ENCODE results near the gene PCDH1. TPM values are rescaled to one million over a fixed set of nuclear protein-coding genes. Genes with fewer than 3 reads are reported as not detected.
"Not testable (repeated sequence)": the region's sequence is repeated elsewhere in the genome, so short reads cannot be mapped to it uniquely, and the experiment has no call there.

PCDH1 gene
- total RNA-seq, 1 donor from 2014 or later: 42.4 TPM

DNA sequence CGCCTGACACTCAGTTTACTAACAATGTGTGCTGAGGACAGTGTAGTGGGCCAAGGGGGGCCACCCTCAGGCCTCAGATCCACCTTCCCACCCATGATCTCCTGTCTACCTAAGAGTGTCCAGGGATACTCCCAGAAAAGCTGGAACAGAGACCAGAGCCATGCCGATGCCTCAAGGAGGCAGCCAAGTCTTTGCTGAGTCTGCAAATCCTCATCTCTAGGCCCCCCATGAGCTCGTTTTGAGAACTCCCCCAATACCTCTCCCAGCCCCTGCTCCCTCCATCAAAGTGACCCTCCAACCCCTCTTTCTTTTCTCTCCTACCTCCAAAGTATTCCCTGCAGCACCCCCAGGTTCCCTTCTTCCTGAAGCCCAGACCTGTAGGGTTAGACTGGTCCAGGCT, 53.5 kb downstream of the PCDH1 start:
- Histone ChIP-seq H3K4me3 (ENCODE audit: low read depth, low read length) (no peak overlapping the region), H3K36me3 (ENCODE audit: control insufficient read depth, insufficient read depth, low read length) (no peaks in the 10 kb centered on the region), H3K27me3 (ENCODE audit: control insufficient read depth, insufficient read depth, low read length) (peaks cover 16% of the 10 kb centered on the region)
- DNase-seq (ENCODE audit: low read depth): no peak
- no peak for TF ChIP-seq CTCF (IDR thresholded peaks at IDR 0.05; ENCODE audit: insufficient read depth, low read length, poor library complexity, severe bottlenecking)

GRCh38 chr5:141823056-141823455, 55.2 kb downstream of the PCDH1 start:
- peaks cover 16% of the 10 kb centered on the region for H3K27me3 ChIP-seq (ENCODE audit: control insufficient read depth, insufficient read depth, low read length)
- TF ChIP-seq CTCF (IDR thresholded peaks at IDR 0.05; ENCODE audit: insufficient read depth, low read length, poor library complexity, severe bottlenecking): no peak
- H3K36me3 ChIP-seq (ENCODE audit: control insufficient read depth, insufficient read depth, low read length): no peaks in the 10 kb centered on the region
- DNase-seq (ENCODE audit: low read depth): no peak
- H3K4me3 ChIP-seq (ENCODE audit: low read depth, low read length): no peak overlapping the region

DNA sequence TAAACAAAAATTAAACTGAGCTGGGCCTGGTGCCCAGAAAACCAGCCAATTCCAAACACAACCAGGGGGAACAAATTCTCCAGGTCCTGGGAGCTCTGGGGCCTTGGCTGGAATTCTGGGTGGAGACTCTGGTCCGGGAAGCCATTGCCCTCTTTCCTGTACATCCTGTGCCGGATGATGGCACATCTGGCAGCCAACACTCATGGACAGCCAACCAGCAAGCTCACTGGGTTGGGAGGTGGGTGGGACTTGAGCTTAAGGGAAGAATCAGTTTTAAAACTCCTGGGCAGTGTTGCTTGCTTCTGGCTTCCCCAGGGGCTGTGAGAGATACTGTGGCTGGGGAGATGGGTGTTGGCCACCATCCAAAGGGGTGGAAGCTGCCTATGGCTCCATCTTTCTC, 56.1 kb downstream of the PCDH1 start:
- no peak for DNase-seq (ENCODE audit: low read depth)
- Histone ChIP-seq H3K4me3 (ENCODE audit: low read depth, low read length) (no peak overlapping the region), H3K27me3 (ENCODE audit: control insufficient read depth, insufficient read depth, low read length) (peaks cover 16% of the 10 kb centered on the region), H3K36me3 (ENCODE audit: control insufficient read depth, insufficient read depth, low read length) (no peaks in the 10 kb centered on the region)
- no peak for TF ChIP-seq CTCF (IDR thresholded peaks at IDR 0.05; ENCODE audit: insufficient read depth, low read length, poor library complexity, severe bottlenecking)

- TF ChIP-seq CTCF (IDR thresholded peaks at IDR 0.05; ENCODE audit: insufficient read depth, low read length, poor library complexity, severe bottlenecking): no peak
- peak; percentile 42 for DNase-seq (ENCODE audit: low read depth)
- Histone ChIP-seq H3K36me3 (ENCODE audit: control insufficient read depth, insufficient read depth, low read length) (no peaks in the 10 kb centered on the region), H3K4me3 (ENCODE audit: low read depth, low read length) (no peak overlapping the region), H3K27me3 (ENCODE audit: control insufficient read depth, insufficient read depth, low read length) (peaks cover 16% of the 10 kb centered on the region)
Observed at GRCh38 chr5:141821430-141821925, 56.7 kb downstream of the PCDH1 start.

DNA sequence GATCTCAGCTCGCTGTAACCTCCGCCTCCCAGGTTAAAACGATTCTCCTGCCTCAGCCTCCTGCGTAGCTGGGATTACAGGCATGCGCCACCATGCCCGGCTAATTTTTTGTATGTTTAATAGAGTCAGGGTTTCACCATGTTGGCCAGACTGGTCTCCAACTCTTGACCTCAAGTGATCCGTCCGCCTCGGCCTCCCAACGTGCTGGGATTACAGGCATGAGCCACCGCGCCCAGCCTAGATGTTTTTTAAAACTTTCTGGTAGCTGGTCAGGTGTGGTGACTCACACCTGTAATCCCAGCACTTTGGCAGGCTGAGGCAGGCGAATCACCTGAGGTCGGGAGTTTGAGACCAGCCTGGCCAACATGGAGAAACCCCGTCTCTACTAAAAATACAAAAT, 57.5 kb downstream of the PCDH1 start:
- peaks cover 12% of the 10 kb centered on the region for H3K27me3 ChIP-seq (ENCODE audit: control insufficient read depth, insufficient read depth, low read length)
- H3K36me3 ChIP-seq (ENCODE audit: control insufficient read depth, insufficient read depth, low read length); H3K4me3 ChIP-seq (ENCODE audit: low read depth, low read length); DNase-seq (ENCODE audit: low read depth): not testable (repeated sequence)

DNA sequence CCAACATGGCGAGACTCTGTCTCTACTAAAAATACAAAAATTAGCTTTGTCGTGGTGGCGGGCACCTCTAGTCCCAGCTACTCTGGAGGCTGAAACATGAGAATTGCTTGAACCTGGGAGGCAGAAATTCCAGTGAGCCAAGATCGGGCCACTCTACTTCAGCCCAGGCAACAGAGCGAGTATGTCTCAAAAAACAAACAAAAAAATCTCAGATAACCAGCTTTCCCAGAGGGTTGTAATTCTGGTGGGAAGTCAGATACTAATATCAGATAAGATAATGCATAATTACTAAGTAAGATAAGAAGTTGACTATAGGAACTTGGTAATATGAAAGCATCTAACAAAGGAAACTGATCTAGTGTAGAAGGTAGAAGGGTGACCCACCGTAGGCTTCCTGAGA, 60.6 kb downstream of the PCDH1 start:
- TF ChIP-seq CTCF (IDR thresholded peaks at IDR 0.05; ENCODE audit: insufficient read depth, low read length, poor library complexity, severe bottlenecking): no peak
- DNase-seq (ENCODE audit: low read depth): no peak
- peaks cover 9% of the 10 kb centered on the region for H3K27me3 ChIP-seq (ENCODE audit: control insufficient read depth, insufficient read depth, low read length)
- H3K36me3 ChIP-seq (ENCODE audit: control insufficient read depth, insufficient read depth, low read length): no peaks in the 10 kb centered on the region
- no peak overlapping the region for H3K4me3 ChIP-seq (ENCODE audit: low read depth, low read length)

All from kidney epithelial cell (primary cell).